ENCODE measurements around the gene SLC9A2.

SLC9A2 gene

GRCh38 chr2:102620332-102620731, 979 bp downstream of the SLC9A2 start:
- no peak for DNase-seq (ENCODE audit: low spot score)

GRCh38 chr2:102621630-102622029, 2.3 kb downstream of the SLC9A2 start:
- DNase-seq (ENCODE audit: low spot score): no peak

GRCh38 chr2:102622646-102623045, 3.3 kb downstream of the SLC9A2 start:
- no peak for DNase-seq (ENCODE audit: low spot score)

- DNase-seq (ENCODE audit: low spot score): no peak
Observed at GRCh38 chr2:102630458-102630857, 11.1 kb downstream of the SLC9A2 start.

GRCh38 chr2:102632380-102633175, 13.2 kb downstream of the SLC9A2 start:
- DNase-seq (ENCODE audit: low spot score): no peak

GRCh38 chr2:102634831-102635241, 15.5 kb downstream of the SLC9A2 start:
- no peak for DNase-seq (ENCODE audit: low spot score)

- no peak for DNase-seq (ENCODE audit: low spot score)
Observed at GRCh38 chr2:102635317-102635716, 16.0 kb downstream of the SLC9A2 start.

GRCh38 chr2:102636283-102636907, 17.0 kb downstream of the SLC9A2 start:
- DNase-seq (ENCODE audit: low spot score): no peak

- no peak for DNase-seq (ENCODE audit: low spot score)
Observed at GRCh38 chr2:102637358-102637757, 18.0 kb downstream of the SLC9A2 start.

- no peak for DNase-seq (ENCODE audit: low spot score)
Observed at GRCh38 chr2:102639429-102639828, 20.1 kb downstream of the SLC9A2 start.

GRCh38 chr2:102652126-102652525, 32.8 kb downstream of the SLC9A2 start:
- no peak for DNase-seq (ENCODE audit: low spot score)

- DNase-seq (ENCODE audit: low spot score): no peak
Observed at GRCh38 chr2:102657770-102658169, 38.4 kb downstream of the SLC9A2 start.

- no peak for DNase-seq (ENCODE audit: low spot score)
Observed at GRCh38 chr2:102660070-102660469, 40.7 kb downstream of the SLC9A2 start.

GRCh38 chr2:102660574-102660973, 41.2 kb downstream of the SLC9A2 start:
- DNase-seq (ENCODE audit: low spot score): no peak

- DNase-seq (ENCODE audit: low spot score): no peak
Observed at GRCh38 chr2:102661846-102662245, 42.5 kb downstream of the SLC9A2 start.

- DNase-seq (ENCODE audit: low spot score): no peak
Observed at GRCh38 chr2:102662833-102663232, 43.5 kb downstream of the SLC9A2 start.

GRCh38 chr2:102663381-102663780, 44.0 kb downstream of the SLC9A2 start:
- DNase-seq (ENCODE audit: low spot score): no peak

GRCh38 chr2:102664471-102664909, 45.1 kb downstream of the SLC9A2 start:
- no peak for DNase-seq (ENCODE audit: low spot score)

GRCh38 chr2:102667072-102667471, 47.7 kb downstream of the SLC9A2 start:
- DNase-seq (ENCODE audit: low spot score): no peak

GRCh38 chr2:102668171-102668570, 48.8 kb downstream of the SLC9A2 start:
- DNase-seq (ENCODE audit: low spot score): no peak

- no peak for DNase-seq (ENCODE audit: low spot score)
Observed at GRCh38 chr2:102669401-102669800, 50.0 kb downstream of the SLC9A2 start.

- no peak for DNase-seq (ENCODE audit: low spot score)
Observed at GRCh38 chr2:102672107-102672776, 52.9 kb downstream of the SLC9A2 start.

GRCh38 chr2:102674370-102674769, 55.0 kb downstream of the SLC9A2 start:
- DNase-seq (ENCODE audit: low spot score): no peak
